Activated CD4-positive, alpha-beta memory T cell treated with anti-CD3 and anti-CD28 coated beads for 36 hours (primary cell): ENCODE measurements around the gene PNKP. TPM values are rescaled to one million over a fixed set of nuclear protein-coding genes. Genes with fewer than 3 reads are reported as not detected.

Experiments
- CTCF ChIA-PET: fragments of 350-600 bp; sonication (Branson Sonifier 250); formaldehyde crosslinking; loops from one replicate; lab custom pipeline; 2021; ENCODE audit warnings: antibody characterized with exemption, inconsistent platforms; lab: Charles Lee
- POLR2A ChIA-PET: fragments of 350-600 bp; sonication (Branson Sonifier 250); formaldehyde crosslinking; loops from one replicate; lab custom pipeline; 2021; ENCODE audit warnings: antibody characterized with exemption; lab: Charles Lee
- DNase-seq: peaks from one replicate; pipeline ENCODE4 v3.0.0-alpha.2; 2020
- H3K27ac Mint-ChIP-seq: one replicate; pipeline ENCODE4 v1.8.0; 2021; ENCODE audit warnings: mixed read lengths
- H3K27me3 Mint-ChIP-seq: one replicate; pipeline ENCODE4 v1.8.0; 2021; ENCODE audit warnings: mixed read lengths
- H3K36me3 Mint-ChIP-seq: one replicate; pipeline ENCODE4 v1.8.0; 2021; ENCODE audit warnings: mixed read lengths
- H3K4me1 Mint-ChIP-seq: one replicate; pipeline ENCODE4 v1.8.0; 2021; ENCODE audit warnings: low read depth, mixed read lengths
- H3K4me3 Mint-ChIP-seq: one replicate; pipeline ENCODE4 v1.8.0; 2021; ENCODE audit warnings: mild to moderate bottlenecking, mixed read lengths
- H3K9me3 Mint-ChIP-seq: one replicate; pipeline ENCODE4 v1.8.0; 2021; ENCODE audit warnings: mixed read lengths
- intact Hi-C: fragments of 100-400 bp; cut with micrococcal nuclease; formaldehyde crosslinking; loops from one replicate; pipeline ENCODE4 v1.15.1; 2023
- total RNA-seq, 2 experiments: library from RNA; stranded (reverse); gene quantifications; one replicate each; pipeline ENCODE4 v1.2.3, GENCODE V29; 2021

The PNKP gene
- total RNA-seq, 2 experiments from 2014 or later: 88.7 to 98.6 TPM

GRCh38 chr19:49873834-49874233, 6.5 kb upstream of the PNKP start:
- no peak overlapping the region for H3K27ac Mint-ChIP-seq

GRCh38 chr19:49873129-49873521, 5.7 kb upstream of the PNKP start:
- peaks cover 35% of the 10 kb centered on the region for H3K4me1 Mint-ChIP-seq
- CTCF ChIA-PET: no interaction called here
- POLR2A ChIA-PET: no interaction called here
- no peak overlapping the region for H3K27ac Mint-ChIP-seq
- no peak overlapping the region for H3K4me3 Mint-ChIP-seq
- H3K27me3 Mint-ChIP-seq: no peaks in the 10 kb centered on the region
- peaks cover 5% of the 10 kb centered on the region for H3K36me3 Mint-ChIP-seq
- H3K9me3 Mint-ChIP-seq: no peaks in the 10 kb centered on the region
- DNase-seq: no peak
- intact Hi-C loops: no loop called here

More at GRCh38 chr19:49873834-49874233, 6.5 kb upstream of the PNKP start:
- ChIA-PET POLR2A (no interaction called here), CTCF (no interaction called here)
- H3K27me3 Mint-ChIP-seq: no peaks in the 10 kb centered on the region
- peaks cover 6% of the 10 kb centered on the region for H3K36me3 Mint-ChIP-seq
- no peaks in the 10 kb centered on the region for H3K9me3 Mint-ChIP-seq
- no peak overlapping the region for H3K4me3 Mint-ChIP-seq
- DNase-seq: no peak
- peaks cover 33% of the 10 kb centered on the region for H3K4me1 Mint-ChIP-seq
- intact Hi-C loops: no loop called here

DNA sequence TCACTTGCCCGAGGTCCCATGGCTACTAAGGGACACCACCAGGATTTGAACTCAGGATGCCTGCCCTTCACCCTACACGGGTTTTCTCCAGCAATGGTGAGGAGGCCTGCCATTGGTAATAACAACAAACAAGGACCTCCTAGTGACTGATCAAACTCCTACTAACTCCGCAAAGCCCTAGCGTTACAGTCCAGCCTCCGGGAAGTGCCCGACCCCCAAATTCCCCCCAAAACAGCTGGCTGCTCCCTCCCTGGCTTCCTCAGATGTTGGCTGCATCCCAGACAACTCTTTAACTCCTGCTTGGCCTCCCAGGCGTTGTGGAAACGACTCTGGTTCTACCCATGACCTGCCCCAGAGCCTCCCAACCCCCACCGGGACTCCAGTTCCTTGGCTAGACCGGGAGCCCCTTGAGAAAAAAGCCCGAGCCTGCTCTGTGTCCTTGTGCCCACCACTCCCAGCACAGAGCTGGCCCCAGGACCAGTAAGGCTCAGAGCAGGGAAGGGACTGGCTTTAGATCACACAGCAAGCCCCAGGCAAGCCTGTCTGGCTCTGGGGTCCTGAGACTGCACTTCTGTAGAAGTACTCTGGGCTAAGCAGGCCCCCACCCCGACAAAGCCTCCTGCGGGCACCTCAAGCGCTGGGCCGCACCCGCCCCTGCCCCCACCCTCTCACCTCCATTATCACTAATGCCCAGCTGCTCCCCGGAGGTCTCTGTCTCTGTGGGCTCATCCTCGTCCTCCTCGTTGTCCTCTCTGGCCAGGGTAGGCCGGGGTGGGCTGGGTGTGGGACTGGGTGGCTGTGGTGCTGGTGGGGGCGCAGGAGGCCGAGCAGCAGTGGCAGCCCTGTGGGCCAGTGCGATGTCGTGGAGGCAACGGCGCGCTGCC, 5.1 kb upstream of the PNKP start:
- H3K4me3 Mint-ChIP-seq: no peak overlapping the region
- H3K27me3 Mint-ChIP-seq: no peaks in the 10 kb centered on the region
- peak overlapping the region; percentile 31 for H3K27ac Mint-ChIP-seq
- DNase-seq: no peak
- H3K9me3 Mint-ChIP-seq: no peaks in the 10 kb centered on the region
- peaks cover 2% of the 10 kb centered on the region for H3K36me3 Mint-ChIP-seq
- H3K4me1 Mint-ChIP-seq: peaks cover 39% of the 10 kb centered on the region
- intact Hi-C loops: no loop called here
- ChIA-PET POLR2A (no interaction called here), CTCF (no interaction called here)

DNA sequence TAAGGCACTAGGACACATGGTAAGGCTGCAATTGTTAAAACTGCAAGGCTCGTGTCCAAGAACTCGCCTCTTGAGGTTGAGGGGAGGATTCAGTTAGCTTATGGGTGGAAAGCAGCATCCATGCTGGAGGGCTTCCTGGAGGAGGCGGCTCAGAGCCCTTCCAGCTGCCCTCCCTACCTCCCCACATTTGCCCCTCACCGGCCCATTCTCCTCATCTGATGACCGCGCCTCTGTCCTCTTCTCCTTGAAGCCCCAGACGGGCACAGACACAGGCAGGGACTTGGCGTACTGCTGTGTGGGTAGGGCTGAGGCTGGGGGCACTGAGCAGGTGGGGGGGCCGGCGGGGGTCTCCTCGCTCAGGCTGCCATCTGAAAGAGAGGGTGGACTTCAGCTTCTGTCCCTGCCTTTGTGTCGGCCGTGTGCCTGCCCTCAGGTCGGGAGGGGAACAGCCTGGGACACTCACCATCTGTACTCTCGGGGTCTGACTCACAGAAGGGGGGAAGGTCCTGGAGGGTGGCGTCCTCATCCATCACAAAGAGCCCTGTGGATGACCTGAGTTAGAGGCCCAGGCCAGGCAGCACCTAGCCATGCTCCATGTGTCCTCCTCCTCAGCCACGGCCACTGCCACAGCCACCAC, 4.1 kb upstream of the PNKP start:
- Mint-ChIP-seq H3K9me3 (no peaks in the 10 kb centered on the region), H3K36me3 (peaks cover 8% of the 10 kb centered on the region), H3K4me1 (peaks cover 44% of the 10 kb centered on the region), H3K27me3 (no peaks in the 10 kb centered on the region), H3K4me3 (no peak overlapping the region), H3K27ac (peak overlapping the region; percentile 31)
- ChIA-PET CTCF (no interaction called here), POLR2A (no interaction called here)
- DNase-seq: no peak
- intact Hi-C loops: no loop called here

DNA sequence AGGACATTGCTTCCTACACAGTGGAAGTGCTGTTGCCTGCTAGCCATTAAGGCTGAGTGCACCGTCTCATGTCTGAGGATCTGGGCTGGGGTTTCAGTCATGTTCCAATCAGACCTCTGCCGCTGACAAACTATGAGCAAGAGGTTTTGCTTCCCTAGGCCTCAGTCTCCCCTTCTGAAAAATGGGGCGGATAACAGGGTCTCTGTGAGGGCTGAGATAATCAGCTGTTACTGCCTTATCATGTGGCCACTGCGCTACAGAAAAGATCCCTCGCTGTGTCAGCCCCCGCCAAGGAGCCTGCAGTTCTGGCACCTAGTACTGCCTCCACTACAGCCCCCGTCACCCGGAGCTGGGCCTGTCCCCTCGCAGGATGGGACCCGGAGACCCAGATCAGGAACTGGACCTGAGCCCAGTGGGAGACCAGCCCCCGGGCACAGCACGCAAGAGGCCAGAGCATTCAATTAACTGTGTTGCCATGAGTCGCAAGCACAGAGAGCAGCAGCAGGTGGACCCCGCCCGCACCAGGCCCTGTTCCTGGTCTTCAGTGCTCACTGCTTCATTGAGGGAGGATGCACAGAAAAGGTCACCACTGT, 3.0 kb upstream of the PNKP start:
- ChIA-PET CTCF (interaction anchor here (1.3 kb wide), 1 partner anchor 25 kb away, joined by 3 read pairs; no protein-coding TSS in a partner anchor), POLR2A (interaction anchor here (1.2 to 1.3 kb wide), 2 partner anchors 25 to 41 kb away, joined by 6 to 7 read pairs; no protein-coding TSS in a partner anchor)
- H3K4me3 Mint-ChIP-seq: no peak overlapping the region
- no peaks in the 10 kb centered on the region for H3K9me3 Mint-ChIP-seq
- H3K27ac Mint-ChIP-seq: no peak overlapping the region
- peaks cover 51% of the 10 kb centered on the region for H3K4me1 Mint-ChIP-seq
- H3K27me3 Mint-ChIP-seq: no peaks in the 10 kb centered on the region
- no peak for DNase-seq
- intact Hi-C loops: no loop called here
- H3K36me3 Mint-ChIP-seq: peaks cover 13% of the 10 kb centered on the region

DNA sequence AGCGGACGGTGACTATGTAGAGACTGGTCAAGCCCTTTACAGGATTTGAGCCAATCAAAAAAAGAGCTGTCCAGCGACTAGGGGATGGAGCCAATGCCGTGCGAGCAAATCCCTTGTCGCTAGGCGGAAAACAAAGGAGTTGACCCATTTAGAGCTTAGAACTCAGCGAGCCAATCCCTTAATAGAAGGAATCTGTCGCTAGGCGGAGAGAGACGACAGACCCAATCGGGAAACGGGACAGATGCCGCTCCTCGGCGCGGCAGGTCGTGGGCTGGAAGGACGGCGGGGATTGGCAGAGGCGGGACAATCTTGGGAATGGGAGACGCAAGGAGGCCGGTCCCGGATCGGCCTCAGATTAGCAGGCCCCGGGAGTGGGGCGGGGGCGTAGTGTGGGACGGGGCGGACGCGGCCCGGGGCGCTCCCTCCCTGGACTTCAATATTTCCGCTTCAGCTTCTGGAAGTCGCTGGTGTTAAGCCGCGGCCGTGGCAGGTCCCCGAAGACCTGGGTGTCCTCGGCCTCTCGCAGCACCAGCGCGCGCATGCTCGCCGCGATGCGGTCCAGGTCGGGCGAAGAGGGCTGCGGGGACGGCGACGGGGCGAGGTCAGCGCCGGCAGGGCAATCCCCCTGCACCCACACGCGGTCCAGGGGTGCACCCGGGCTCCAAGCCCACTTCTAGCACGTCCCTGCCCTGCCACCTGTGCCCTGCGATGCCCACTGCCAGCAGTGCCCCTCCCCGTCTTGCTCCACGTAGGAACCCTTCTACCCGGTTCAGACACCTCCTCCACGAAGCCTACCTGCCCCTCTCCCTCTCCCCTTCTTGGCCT, 2.3 kb upstream of the PNKP start:
- Mint-ChIP-seq H3K27ac (no peak overlapping the region), H3K4me1 (peaks cover 50% of the 10 kb centered on the region), H3K36me3 (peaks cover 18% of the 10 kb centered on the region), H3K4me3 (no peak overlapping the region), H3K27me3 (no peaks in the 10 kb centered on the region), H3K9me3 (no peaks in the 10 kb centered on the region)
- CTCF ChIA-PET: interaction anchor here (1.0 to 1.3 kb wide), 4 partner anchors 12 to 26 kb away, joined by 3 to 4 read pairs (median 3); partner anchors contain the start of gene PTOV1
- POLR2A ChIA-PET: interaction anchor here (0.6 to 1.3 kb wide), 9 partner anchors 11 to 311 kb away, joined by 3 to 8 read pairs (median 5); partner anchors contain the start of genes ATF5, IL4I1, NUP62 and PTOV1
- intact Hi-C loops: loop anchor here (1.0 to 5.0 kb wide), 5 partner anchors 8 to 277 kb away; partner anchors contain the start of genes AKT1S1, MED25, PRMT1 and PRR12
- peak; percentile 96 for DNase-seq

DNA sequence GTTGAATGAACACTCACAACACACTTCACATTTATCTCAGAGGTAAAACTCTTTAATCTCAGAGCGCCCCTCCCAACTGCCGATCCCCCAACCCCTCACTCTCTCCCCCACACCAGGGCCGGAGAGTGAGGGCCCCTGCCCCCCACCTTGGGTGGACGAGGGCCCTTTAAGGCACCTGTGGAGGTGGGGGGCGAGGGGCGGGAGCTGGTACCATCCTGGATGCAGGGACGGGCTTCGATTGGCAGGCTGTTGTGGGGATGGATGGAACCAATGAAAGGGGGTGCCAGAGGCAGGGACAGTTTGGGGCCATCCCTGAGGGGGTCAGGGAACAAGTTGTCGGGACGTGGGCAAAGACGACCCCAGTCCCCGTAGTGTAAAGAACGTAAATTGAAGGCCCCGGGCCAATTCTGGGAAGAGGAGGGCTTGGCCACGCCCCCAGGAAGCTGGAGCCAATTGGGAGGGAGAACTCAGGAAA, 1.7 kb upstream of the PNKP start:
- CTCF ChIA-PET: interaction anchor here (1.0 to 1.3 kb wide), 5 partner anchors 11 to 26 kb away, joined by 3 to 4 read pairs (median 3); partner anchors contain the start of gene PTOV1
- H3K4me3 Mint-ChIP-seq: no peak overlapping the region
- no peaks in the 10 kb centered on the region for H3K27me3 Mint-ChIP-seq
- POLR2A ChIA-PET: interaction anchor here (0.6 to 1.3 kb wide), 8 partner anchors 10 to 310 kb away, joined by 3 to 8 read pairs (median 5); partner anchors contain the start of genes ATF5, IL4I1, NUP62 and PTOV1
- intact Hi-C loops: loop anchor here (1.0 to 5.0 kb wide), 5 partner anchors 8 to 277 kb away; partner anchors contain the start of genes AKT1S1, MED25, PRMT1 and PRR12
- H3K36me3 Mint-ChIP-seq: peaks cover 25% of the 10 kb centered on the region
- no peaks in the 10 kb centered on the region for H3K9me3 Mint-ChIP-seq
- no peak overlapping the region for H3K27ac Mint-ChIP-seq
- DNase-seq: no peak
- peaks cover 51% of the 10 kb centered on the region for H3K4me1 Mint-ChIP-seq

- H3K27ac Mint-ChIP-seq: no peak overlapping the region
- H3K9me3 Mint-ChIP-seq: no peaks in the 10 kb centered on the region
- H3K27me3 Mint-ChIP-seq: no peaks in the 10 kb centered on the region
- DNase-seq: no peak
- peaks cover 40% of the 10 kb centered on the region for H3K4me1 Mint-ChIP-seq
- POLR2A ChIA-PET: interaction anchor here (1.0 kb wide), 1 partner anchor 12 kb away, joined by 6 read pairs; the partner anchor contains the start of genes AKT1S1 and TBC1D17
- peaks cover 45% of the 10 kb centered on the region for H3K36me3 Mint-ChIP-seq
- intact Hi-C loops: loop anchor here (5.0 kb wide), 2 partner anchors 48 to 273 kb away; partner anchors contain the start of genes MED25 and PRR12
- CTCF ChIA-PET: interaction anchor here (0.7 to 1.1 kb wide), 2 partner anchors 11 to 119 kb away, joined by 3 read pairs; no protein-coding TSS in a partner anchor
- no peak overlapping the region for H3K4me3 Mint-ChIP-seq
These were observed 2.5 kb downstream of the PNKP start for GRCh38 chr19:49864890-49865289.

DNA sequence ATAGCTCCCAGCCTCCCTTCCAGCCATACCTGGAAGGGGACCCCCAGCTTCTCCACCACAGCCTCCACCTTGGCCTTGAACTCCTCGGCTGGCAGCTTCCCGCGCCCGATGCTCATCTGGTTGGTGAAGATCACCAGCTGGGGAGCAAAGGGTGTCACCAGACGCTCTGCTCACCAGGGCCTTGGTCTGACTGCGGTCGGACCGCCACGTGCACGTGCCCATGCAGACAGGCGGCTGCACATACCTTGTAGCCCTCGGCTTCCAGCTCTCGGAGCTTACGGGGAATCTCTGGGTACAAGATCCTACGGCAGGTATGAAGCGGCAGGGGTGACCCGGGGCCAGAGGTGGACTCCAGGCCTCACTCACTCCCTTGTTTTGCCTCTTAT, 3.4 kb downstream of the PNKP start:
- no peak overlapping the region for H3K4me3 Mint-ChIP-seq
- intact Hi-C loops: no loop called here
- no peaks in the 10 kb centered on the region for H3K9me3 Mint-ChIP-seq
- H3K27ac Mint-ChIP-seq: no peak overlapping the region
- peaks cover 48% of the 10 kb centered on the region for H3K36me3 Mint-ChIP-seq
- peaks cover 40% of the 10 kb centered on the region for H3K4me1 Mint-ChIP-seq
- H3K27me3 Mint-ChIP-seq: no peaks in the 10 kb centered on the region
- DNase-seq: no peak
- CTCF ChIA-PET: interaction anchor here (1.1 kb wide), 1 partner anchor 13 kb away, joined by 3 read pairs; the partner anchor contains the start of gene PTOV1
- POLR2A ChIA-PET: interaction anchor here (1.1 kb wide), 1 partner anchor 10 kb away, joined by 3 read pairs; no protein-coding TSS in a partner anchor

DNA sequence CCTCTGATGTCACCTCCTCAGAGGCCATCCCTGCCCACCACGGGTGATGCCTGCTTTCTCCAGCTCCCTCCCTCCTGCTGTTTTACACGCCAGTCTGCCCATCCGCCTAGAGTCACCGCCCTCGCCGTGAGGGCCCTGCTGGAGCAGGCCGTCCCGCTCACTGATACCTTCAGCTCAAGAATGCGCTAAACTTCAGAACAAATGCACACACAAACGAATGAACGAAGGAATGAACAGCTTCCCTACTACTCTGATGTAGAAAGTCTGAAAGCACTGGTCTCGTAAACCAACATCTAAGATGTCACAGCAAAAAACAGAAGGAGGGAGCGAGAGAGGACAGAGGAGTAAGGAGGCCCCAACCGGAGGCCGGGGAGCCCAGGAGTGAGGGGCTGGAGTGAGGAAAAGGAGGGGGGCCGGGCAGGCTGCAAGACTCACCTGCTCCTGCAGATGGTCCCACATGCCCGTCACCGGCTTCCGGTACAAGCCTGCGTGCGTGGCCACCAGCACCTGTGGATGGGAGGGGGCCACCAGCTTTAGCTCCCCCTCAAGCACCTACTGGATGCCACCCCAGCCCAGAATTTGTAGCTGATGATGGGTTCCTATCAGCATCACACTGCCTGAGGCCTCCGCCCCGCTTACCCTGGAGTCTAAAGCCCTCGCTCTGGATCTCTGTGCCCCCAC, 4.0 kb downstream of the PNKP start:
- Mint-ChIP-seq H3K4me3 (no peak overlapping the region), H3K4me1 (peaks cover 35% of the 10 kb centered on the region), H3K27ac (no peak overlapping the region), H3K9me3 (no peaks in the 10 kb centered on the region), H3K36me3 (peaks cover 50% of the 10 kb centered on the region), H3K27me3 (no peaks in the 10 kb centered on the region)
- POLR2A ChIA-PET: interaction anchor here (1.1 kb wide), 1 partner anchor 10 kb away, joined by 3 read pairs; no protein-coding TSS in a partner anchor
- CTCF ChIA-PET: interaction anchor here (1.1 to 1.4 kb wide), 2 partner anchors 13 to 54 kb away, joined by 3 to 4 read pairs; partner anchors contain the start of gene PTOV1
- DNase-seq: no peak
- intact Hi-C loops: no loop called here
